Measurements from ENCODE around the gene TLN1. TPM values are rescaled to one million over a fixed set of nuclear protein-coding genes. Genes with fewer than 3 reads are reported as not detected.
A peak's percentile ranks its signal among the peaks of the same experiment; 100 is the strongest.

The TLN1 gene
- total and polyA plus RNA-seq, 8 donors, result 53.2 to 399 (median 174) TPM

- Histone ChIP-seq H3K27me3 (no peaks in the 10 kb centered on the region), H3K4me3 (no peak overlapping the region), H3K36me3 (peaks cover 10 to 25% (median 16%) of the 10 kb centered on the region in 4 donors), H3K9me3 (no peaks in the 10 kb centered on the region), H3K4me1 (peaks cover 55 to 88% (median 75%) of the 10 kb centered on the region in 4 donors), H3K27ac (peak overlapping the region; percentile 45 to 100 (median 98))
- intact Hi-C loops (cut with DNase I; ENCODE audit: low total_unique reads), result no loop called here
- no peak for DNase-seq
- TF ChIP-seq POLR2A (IDR thresholded peaks at IDR 0.05), result no peak
- TF ChIP-seq POLR2AphosphoS5 (IDR thresholded peaks at IDR 0.05), result no peak
- no peak for TF ChIP-seq CTCF (IDR thresholded peaks at IDR 0.05)
- no peak for TF ChIP-seq EP300 (IDR thresholded peaks at IDR 0.05)
- 54 to 66% (median 61%) methylated on average over 3 of the region's 3 CpGs for WGBS, 5 donors
These were observed 70.1 kb downstream of the TLN1 start for GRCh38 chr9:35661756-35662350.

GRCh38 chr9:35660966-35661415, 71.0 kb downstream of the TLN1 start:
- H3K36me3 ChIP-seq, result peaks cover 10 to 25% (median 16%) of the 10 kb centered on the region in 4 donors
- 21 to 45% (median 31%) methylated on average over 9 of the region's 9 CpGs for WGBS, 5 donors
- peak; percentile 65 to 73 for DNase-seq
- peaks cover 52 to 86% (median 76%) of the 10 kb centered on the region in 4 donors for H3K4me1 ChIP-seq
- peak overlapping the region; percentile 29 to 100 (median 98) for H3K27ac ChIP-seq
- H3K4me3 ChIP-seq, result peak overlapping the region in 2 of 4 donors; percentile 82 to 86
- H3K9me3 ChIP-seq, result no peaks in the 10 kb centered on the region
- H3K27me3 ChIP-seq, result no peaks in the 10 kb centered on the region
- TF ChIP-seq POLR2AphosphoS5 (IDR thresholded peaks at IDR 0.05) (peak in 2 of 3 donors; percentile 51 to 60), CTCF (IDR thresholded peaks at IDR 0.05) (peak in 4 of 7 experiments; percentile 28 to 58 (median 42)), POLR2A (IDR thresholded peaks at IDR 0.05) (no peak)
- intact Hi-C loops (cut with DNase I; ENCODE audit: low total_unique reads), result no loop called here

- H3K4me3 ChIP-seq, result peak overlapping the region; percentile 68 to 96 (median 84)
- peak in 1 of 2 donors; percentile 47 for DNase-seq
- H3K9me3 ChIP-seq, result no peaks in the 10 kb centered on the region
- H3K27me3 ChIP-seq, result no peaks in the 10 kb centered on the region
- peaks cover 10 to 25% (median 16%) of the 10 kb centered on the region in 4 donors for H3K36me3 ChIP-seq
- peak overlapping the region; percentile 38 to 100 (median 98) for H3K27ac ChIP-seq
- TF ChIP-seq CTCF (IDR thresholded peaks at IDR 0.05) (no peak), POLR2A (IDR thresholded peaks at IDR 0.05) (no peak), POLR2AphosphoS5 (IDR thresholded peaks at IDR 0.05) (peak; percentile 47 to 81 (median 74)), EP300 (IDR thresholded peaks at IDR 0.05) (peak; percentile 71)
- intact Hi-C loops (cut with DNase I; ENCODE audit: low total_unique reads), result no loop called here
- 26 to 47% (median 28%) methylated on average over 3 of the region's 3 CpGs for WGBS, 5 donors
- H3K4me1 ChIP-seq, result peaks cover 38 to 70% (median 61%) of the 10 kb centered on the region in 4 donors
These were observed 72.7 kb downstream of the TLN1 start for GRCh38 chr9:35659340-35659739.

- Histone ChIP-seq H3K4me1 (peaks cover 38 to 66% (median 57%) of the 10 kb centered on the region in 4 donors), H3K4me3 (peak overlapping the region; percentile 68 to 96 (median 84)), H3K36me3 (peaks cover 10 to 25% (median 16%) of the 10 kb centered on the region in 4 donors), H3K9me3 (no peaks in the 10 kb centered on the region), H3K27ac (peak overlapping the region; percentile 95 to 100 (median 98)), H3K27me3 (no peaks in the 10 kb centered on the region)
- DNase-seq, result peak in 1 of 2 donors; percentile 69
- intact Hi-C loops (cut with DNase I; ENCODE audit: low total_unique reads), result no loop called here
- TF ChIP-seq POLR2A (IDR thresholded peaks at IDR 0.05) (no peak), CTCF (IDR thresholded peaks at IDR 0.05) (no peak), POLR2AphosphoS5 (IDR thresholded peaks at IDR 0.05) (no peak), EP300 (IDR thresholded peaks at IDR 0.05) (no peak)
- 0 to 3% (median 0%) methylated on average over 2 of the region's 2 CpGs for WGBS, 5 donors
These were observed 73.1 kb downstream of the TLN1 start for GRCh38 chr9:35658968-35659220.
